ENCODE results near the gene FSTL5.

The FSTL5 gene

GRCh38 chr4:161564230-161564834 is 599.5 kb downstream of the FSTL5 start:
- peak; percentile 3 for DNase-seq

GRCh38 chr4:161555689-161556660 is 607.8 kb downstream of the FSTL5 start:
- no peak for DNase-seq

GRCh38 chr4:161554372-161554990 is 609.3 kb downstream of the FSTL5 start:
- no peak for DNase-seq

GRCh38 chr4:161546902-161547301 is 616.9 kb downstream of the FSTL5 start:
- no peak for DNase-seq

- DNase-seq, result no peak
Measured at GRCh38 chr4:161540265-161540664, 623.5 kb downstream of the FSTL5 start.

GRCh38 chr4:161538941-161539340 is 624.9 kb downstream of the FSTL5 start:
- DNase-seq, result no peak

GRCh38 chr4:161530710-161531109 is 633.1 kb downstream of the FSTL5 start:
- DNase-seq, result no peak

- DNase-seq, result no peak
Measured at GRCh38 chr4:161525121-161525520, 638.7 kb downstream of the FSTL5 start.

GRCh38 chr4:161522031-161522430 is 641.8 kb downstream of the FSTL5 start:
- peak; percentile 74 for DNase-seq

GRCh38 chr4:161519611-161520010 is 644.2 kb downstream of the FSTL5 start:
- no peak for DNase-seq

- DNase-seq, result no peak
Measured at GRCh38 chr4:161517941-161518340, 645.9 kb downstream of the FSTL5 start.

GRCh38 chr4:161505141-161505540 is 658.7 kb downstream of the FSTL5 start:
- DNase-seq, result no peak

- no peak for DNase-seq
Measured at GRCh38 chr4:161498155-161498554, 665.6 kb downstream of the FSTL5 start.

- no peak for DNase-seq
Measured at GRCh38 chr4:161486461-161486860, 677.3 kb downstream of the FSTL5 start.

GRCh38 chr4:161466316-161466715 is 697.5 kb downstream of the FSTL5 start:
- DNase-seq, result no peak

GRCh38 chr4:161463436-161463835 is 700.4 kb downstream of the FSTL5 start:
- DNase-seq, result no peak

GRCh38 chr4:161457906-161458305 is 705.9 kb downstream of the FSTL5 start:
- DNase-seq, result no peak

- DNase-seq, result no peak
Measured at GRCh38 chr4:161457311-161457710, 706.5 kb downstream of the FSTL5 start.

- DNase-seq, result no peak
Measured at GRCh38 chr4:161454860-161455259, 708.9 kb downstream of the FSTL5 start.

GRCh38 chr4:161448550-161449180 is 715.1 kb downstream of the FSTL5 start:
- no peak for DNase-seq

- no peak for DNase-seq
Measured at GRCh38 chr4:161444626-161445025, 719.2 kb downstream of the FSTL5 start.

- no peak for DNase-seq
Measured at GRCh38 chr4:161442921-161443320, 720.9 kb downstream of the FSTL5 start.

- no peak for DNase-seq
Measured at GRCh38 chr4:161438096-161438495, 725.7 kb downstream of the FSTL5 start.
